HepG2 (cell line): Measurements from ENCODE around the gene SPATC1L. TPM values are rescaled to one million over a fixed set of nuclear protein-coding genes. Genes with fewer than 3 reads are reported as not detected.

Experiments used
- ATAC-seq: fragments of 200-7000 bp; cut with Tn5 transposase; 3 replicates; pipeline ENCODE4 v1.9.1; 2020; ENCODE audit warnings: mild to moderate bottlenecking, moderate library complexity
- BruUV-seq: library from RNA; stranded (reverse); fragments of 400-500 nt; replicated peaks from 2 replicates; lab custom pipeline; 2021; lab: Mats Ljungman, UMichigan
- CTCF ChIA-PET: fragments of 300-600 bp; formaldehyde crosslinking; extraction: SDS; loops from one replicate; lab custom pipeline; 2021; ENCODE audit warnings: low total read pairs, inconsistent platforms, low intra/inter-chr PET ratio; lab: Yijun Ruan, JAX
- POLR2A ChIA-PET: fragments of 350-600 bp; sonication (Branson Sonifier 250); formaldehyde crosslinking; loops from one replicate; lab custom pipeline; 2020; ENCODE audit warnings: antibody characterized with exemption, inconsistent platforms; lab: Yijun Ruan, JAX
- DNase-seq: peaks from one replicate; pipeline ENCODE4 v3.0.0-alpha.2; 2015; ENCODE audit warnings: low spot score
- FAIRE-seq: peaks from 3 replicates; lab custom pipeline; 2011; peaks lifted over from hg19 to GRCh38; lab: Jason Lieb, UNC
- H2AFZ ChIP-seq: one replicate; pipeline ENCODE4 v1.6.1; 2011; ENCODE audit warnings: low read length, inconsistent platforms
- H3K27ac ChIP-seq: fragments of 300-600 bp; 3 replicates; pipeline ENCODE4 v1.8.0; 2011; ENCODE audit warnings: mixed run types, mild to moderate bottlenecking, mixed read lengths, low read length, inconsistent platforms; ENCODE audit not compliant: insufficient read depth; ENCODE audit errors: extremely low read length
- H3K27me3 ChIP-seq, 2 experiments: fragments of 200-600 bp in 1 of 2; 2 replicates in 1 of 2; 3 replicates in 1 of 2; pipeline versions ENCODE4 v1.6.0 to v1.8.0; 2011; ENCODE audit warnings: low read length in 2 of 2, mild to moderate bottlenecking in 2 of 2, moderate library complexity in 2 of 2, inconsistent platforms in 1 of 2; ENCODE audit not compliant: insufficient read depth in 2 of 2, control insufficient read depth in 1 of 2
- H3K36me3 ChIP-seq, 2 experiments: fragments of 200-600 bp in 1 of 2; replicated peaks in 1 of 2; 2 replicates in 1 of 2; 3 replicates in 1 of 2; pipeline versions ENCODE4 v1.5.1 to v1.8.0; 2011; ENCODE audit warnings: low read length in 2 of 2, inconsistent platforms in 1 of 2; ENCODE audit not compliant: insufficient read depth in 2 of 2, control insufficient read depth in 1 of 2
- H3K4me1 ChIP-seq: 2 replicates; pipeline ENCODE4 v1.5.1; 2012; ENCODE audit warnings: low read length, inconsistent platforms; ENCODE audit not compliant: insufficient read depth
- H3K4me2 ChIP-seq: 2 replicates; pipeline ENCODE4 v1.6.0; 2011; ENCODE audit warnings: low read depth, low read length, inconsistent platforms
- H3K4me3 ChIP-seq, 3 experiments: fragments of 200-600 bp in 1 of 3; sonication (generic), shearing (Covaris generic) in 1 of 3; replicated peaks in 1 of 3; 2 replicates each; pipeline ENCODE4 v1.5.1; 2011 to 2016; ENCODE audit warnings: low read length in 3 of 3, inconsistent platforms in 2 of 3, low read depth in 2 of 3, mild to moderate bottlenecking in 2 of 3, control low read depth in 1 of 3, mixed read lengths in 1 of 3; ENCODE audit not compliant: insufficient read depth in 1 of 3
- H3K79me2 ChIP-seq: one replicate; pipeline ENCODE4 v1.6.1; 2011; ENCODE audit warnings: low read length, inconsistent platforms; ENCODE audit not compliant: insufficient read depth
- H3K9ac ChIP-seq: 2 replicates; pipeline ENCODE4 v1.6.0; 2011; ENCODE audit warnings: mild to moderate bottlenecking, low read depth, low read length, inconsistent platforms; ENCODE audit not compliant: insufficient read depth
- H3K9me3 ChIP-seq: 2 replicates; pipeline ENCODE4 v1.5.1; 2012; ENCODE audit warnings: mild to moderate bottlenecking, low read length
- H4K20me1 ChIP-seq: 2 replicates; pipeline ENCODE4 v1.6.0; 2011; ENCODE audit warnings: inconsistent platforms, mild to moderate bottlenecking, low read length, moderate library complexity; ENCODE audit not compliant: insufficient read depth
- AKAP8 ChIP-seq: sonication (generic); formaldehyde crosslinking; IDR thresholded peaks from 2 replicates; pipeline ENCODE4 v1.5.1; 2020; ENCODE audit warnings: mild to moderate bottlenecking, missing genetic modification reagents
- GATAD2A ChIP-seq: IDR thresholded peaks from 2 replicates; pipeline ENCODE4 v1.6.1; 2016
- GRHL1 ChIP-seq: sonication (generic); formaldehyde crosslinking; conservative IDR thresholded peaks from 2 replicates; pipeline ENCODE4 v1.8.0; 2022; ENCODE audit warnings: missing genetic modification reagents
- NR2F2 ChIP-seq: IDR thresholded peaks from 2 replicates; pipeline ENCODE4 v1.6.1; 2012; ENCODE audit warnings: low read depth, inconsistent platforms, borderline replicate concordance
- SAP130 ChIP-seq: IDR thresholded peaks from 2 replicates; pipeline ENCODE4 v1.6.1; 2016; ENCODE audit warnings: low read depth
- TFDP2 ChIP-seq: sonication (generic); formaldehyde crosslinking; IDR thresholded peaks from 2 replicates; pipeline ENCODE4 v1.4.0; 2020; ENCODE audit warnings: missing genetic modification reagents
- ZFP82 ChIP-seq: sonication (generic); formaldehyde crosslinking; IDR thresholded peaks from 2 replicates; pipeline ENCODE4 v1.5.1; 2020; ENCODE audit warnings: mild to moderate bottlenecking, missing genetic modification reagents, borderline replicate concordance
- ZHX1 ChIP-seq: sonication (generic); formaldehyde crosslinking; IDR thresholded peaks from 2 replicates; pipeline ENCODE4 v1.8.1; 2022; ENCODE audit warnings: low read depth, mild to moderate bottlenecking, missing genetic modification reagents
- ZNF564 ChIP-seq: sonication (generic); formaldehyde crosslinking; IDR thresholded peaks from 2 replicates; pipeline ENCODE4 v1.8.1; 2023; ENCODE audit warnings: mild to moderate bottlenecking, missing genetic modification reagents
- ZNF7 ChIP-seq: IDR thresholded peaks from 2 replicates; pipeline ENCODE4 v1.6.1; 2016; ENCODE audit warnings: missing biosample characterization, missing genetic modification reagents
- ZNF746 ChIP-seq: sonication (generic); formaldehyde crosslinking; IDR thresholded peaks from 2 replicates; pipeline ENCODE4 v1.8.0; 2022; ENCODE audit warnings: mild to moderate bottlenecking, missing genetic modification reagents
- WGBS: methylation state at CpG from one replicate; pipeline ENCODE4 v1.1.6; 2017; ENCODE audit warnings: low lambda C conversion rate; 5-methylcytosine and 5-hydroxymethylcytosine counted together
- in situ Hi-C: cut with HindIII; loops from 2 replicates; pipeline ENCODE4 v1.10.0; 2017; ENCODE audit warnings: low pct_unique_long_range_greater_than_20kb; ENCODE audit not compliant: extremely low pct_ligation_motif_present
- intact Hi-C: fragments of 100-400 bp; cut with micrococcal nuclease; formaldehyde crosslinking; loops from one replicate; pipeline ENCODE4 v1.10.0; 2022; ENCODE audit not compliant: unreplicated experiment
- polyA plus RNA-seq, 8 experiments: library from polyadenylated mRNA; depleted of rRNA in 3 of 8; stranded (reverse) in 7 of 8; unstranded in 1 of 8; fragments of >200 nt; fragmentation: Illumina TruSeq in 4 of 8; extraction: Trizol in 4 of 8; gene quantifications; 2 replicates each; pipeline versions ENCODE4 v1.2.1 to v1.2.3, GENCODE V29; 2011 to 2016; ENCODE audit warnings: low read depth in 4 of 8, missing spikeins in 1 of 8, mixed read lengths in 1 of 8; ENCODE audit not compliant: insufficient read depth in 1 of 8
- total RNA-seq, 5 experiments: library from RNA; depleted of rRNA; stranded (reverse); fragments of >200 nt; fragmentation: Illumina TruSeq; extraction: Trizol; gene quantifications; 2 replicates each; pipeline ENCODE4 v1.2.3, GENCODE V29; 2016; ENCODE audit warnings: low read depth in 1 of 5
- TF ChIP-seq, protein P1 (sequence below): sonication (generic); formaldehyde crosslinking; IDR thresholded peaks from 2 replicates; pipeline ENCODE4 v1.4.0; 2020; ENCODE audit warnings: missing genetic modification reagents
- TF ChIP-seq, protein P2 (sequence below): sonication (generic); formaldehyde crosslinking; IDR thresholded peaks from 2 replicates; pipeline ENCODE4 v1.4.0; 2020; ENCODE audit warnings: mild to moderate bottlenecking, missing genetic modification reagents

SPATC1L gene
- total and polyA plus RNA-seq, 2 of the 13 experiments (the other 11 are each of a cell fraction or from before 2014, with no cell fraction given), result 1.4 to 3.3 TPM

DNA sequence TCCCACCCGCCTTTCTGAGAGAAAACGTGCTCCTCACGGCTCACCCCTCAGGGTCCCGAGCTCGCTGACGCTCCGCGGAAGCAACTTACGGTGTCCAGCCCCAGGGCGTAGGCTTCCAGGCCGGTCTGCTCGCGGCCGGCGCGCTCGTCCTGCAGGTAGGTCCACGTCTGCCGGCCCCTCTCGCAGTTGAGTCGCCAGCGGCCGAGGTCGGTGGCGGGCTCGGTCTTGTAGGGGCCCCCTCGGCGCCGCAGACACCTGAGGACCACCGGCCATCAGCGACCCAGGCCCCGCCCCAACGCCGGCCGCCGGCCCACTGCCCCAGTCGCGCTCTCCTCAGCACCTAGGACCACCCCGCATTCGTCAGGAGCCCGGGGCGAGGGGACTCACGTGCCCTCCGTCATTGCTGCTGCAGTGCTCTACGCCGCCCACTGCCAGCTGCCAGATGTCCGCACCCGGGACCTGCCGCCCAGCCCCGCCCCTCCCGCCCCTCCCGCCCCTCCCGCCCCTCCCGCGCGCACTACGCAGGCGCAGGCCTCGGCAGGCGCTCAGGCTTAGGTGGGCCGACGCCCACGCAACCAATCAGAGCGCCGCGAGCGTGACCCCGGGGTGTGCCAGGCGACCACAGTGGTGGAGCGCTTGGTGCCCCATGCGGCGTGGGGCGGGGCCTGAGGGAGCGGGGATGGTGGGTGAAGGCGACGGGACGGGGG, 44.2 kb upstream of the SPATC1L start, which contains the start of gene LSS:
LSS (minus strand) TSS at position 430 of the 707 bp plus-strand sequence; CDS start at position 401, 29 bp downstream.
- ChIA-PET CTCF (no interaction called here), POLR2A (interaction anchor here (1.0 to 2.0 kb wide), 3 partner anchors 25 to 255 kb away, joined by 4 to 6 read pairs (median 5); no protein-coding TSS in a partner anchor)
- H3K27ac ChIP-seq, result peak within 1 kb of the TSS; percentile 78
- BruUV-seq, result no TSS peak
- no peak within 1 kb of the TSS for H2AFZ ChIP-seq
- peaks cover 61% of the 10 kb centered on the region for H3K79me2 ChIP-seq
- peaks cover 61% of the 10 kb centered on the region for H3K4me1 ChIP-seq
- peak within 1 kb of the TSS; percentile 98 for H3K4me2 ChIP-seq
- intact Hi-C loops (loop anchor here (5.0 to 10.0 kb wide), 2 partner anchors 56 to 71 kb away; partner anchors contain the start of genes FTCD, MCM3AP and YBEY), in situ Hi-C loops (loop anchor here (5.0 kb wide), 1 partner anchor 256 kb away; no protein-coding TSS in a partner anchor)
- H3K36me3 ChIP-seq, result peaks cover 0 to 9% of the 10 kb centered on the region in 2 experiments; a peak in 3 of 5 replicates
- DNase-seq (peak; percentile 95), FAIRE-seq (no peak), ATAC-seq (peak; percentile 88)
- peaks cover 28% of the 10 kb centered on the region for H4K20me1 ChIP-seq
- H3K9me3 ChIP-seq, result no peaks in the 10 kb centered on the region
- 0% methylated on average over 6 of the region's 77 CpGs for WGBS
- H3K4me3 ChIP-seq, result peak within 1 kb of the TSS; percentile 91 to 99 (median 98)
- H3K27me3 ChIP-seq, result no peaks in the 10 kb centered on the region
- H3K9ac ChIP-seq, result peak within 1 kb of the TSS; percentile 85
- TF ChIP-seq, protein P1, sequence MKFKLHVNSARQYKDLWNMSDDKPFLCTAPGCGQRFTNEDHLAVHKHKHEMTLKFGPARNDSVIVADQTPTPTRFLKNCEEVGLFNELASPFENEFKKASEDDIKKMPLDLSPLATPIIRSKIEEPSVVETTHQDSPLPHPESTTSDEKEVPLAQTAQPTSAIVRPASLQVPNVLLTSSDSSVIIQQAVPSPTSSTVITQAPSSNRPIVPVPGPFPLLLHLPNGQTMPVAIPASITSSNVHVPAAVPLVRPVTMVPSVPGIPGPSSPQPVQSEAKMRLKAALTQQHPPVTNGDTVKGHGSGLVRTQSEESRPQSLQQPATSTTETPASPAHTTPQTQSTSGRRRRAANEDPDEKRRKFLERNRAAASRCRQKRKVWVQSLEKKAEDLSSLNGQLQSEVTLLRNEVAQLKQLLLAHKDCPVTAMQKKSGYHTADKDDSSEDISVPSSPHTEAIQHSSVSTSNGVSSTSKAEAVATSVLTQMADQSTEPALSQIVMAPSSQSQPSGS (CRISPR knock-in tag), result peak; percentile 71
- no peak for TF ChIP-seq ZNF564 (CRISPR knock-in tag)
- TF ChIP-seq GRHL1 (CRISPR knock-in tag), result no peak
- TF ChIP-seq ZNF7, result no peak
- no peak for TF ChIP-seq ZNF746
- TF ChIP-seq NR2F2, result peak; percentile 3; the same call in 1 of the 2 replicates
- TF ChIP-seq, protein P2, sequence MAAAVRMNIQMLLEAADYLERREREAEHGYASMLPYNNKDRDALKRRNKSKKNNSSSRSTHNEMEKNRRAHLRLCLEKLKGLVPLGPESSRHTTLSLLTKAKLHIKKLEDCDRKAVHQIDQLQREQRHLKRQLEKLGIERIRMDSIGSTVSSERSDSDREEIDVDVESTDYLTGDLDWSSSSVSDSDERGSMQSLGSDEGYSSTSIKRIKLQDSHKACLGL (CRISPR knock-in tag), result peak; percentile 88
- TF ChIP-seq TFDP2 (CRISPR knock-in tag), result peak; percentile 41; the same call in 1 of the 2 replicates
- peak; percentile 91 for TF ChIP-seq SAP130
- TF ChIP-seq GATAD2A, result no peak
- TF ChIP-seq AKAP8, result peak; percentile 34; the same call in 1 of the 2 replicates
- no peak for TF ChIP-seq ZFP82
- TF ChIP-seq ZHX1 (CRISPR knock-in tag), result 0 out of 2 replicates have a peak, but pooled peaks have one; percentile 27
